Measurements from ENCODE around the gene LTBR.

LTBR gene

DNA sequence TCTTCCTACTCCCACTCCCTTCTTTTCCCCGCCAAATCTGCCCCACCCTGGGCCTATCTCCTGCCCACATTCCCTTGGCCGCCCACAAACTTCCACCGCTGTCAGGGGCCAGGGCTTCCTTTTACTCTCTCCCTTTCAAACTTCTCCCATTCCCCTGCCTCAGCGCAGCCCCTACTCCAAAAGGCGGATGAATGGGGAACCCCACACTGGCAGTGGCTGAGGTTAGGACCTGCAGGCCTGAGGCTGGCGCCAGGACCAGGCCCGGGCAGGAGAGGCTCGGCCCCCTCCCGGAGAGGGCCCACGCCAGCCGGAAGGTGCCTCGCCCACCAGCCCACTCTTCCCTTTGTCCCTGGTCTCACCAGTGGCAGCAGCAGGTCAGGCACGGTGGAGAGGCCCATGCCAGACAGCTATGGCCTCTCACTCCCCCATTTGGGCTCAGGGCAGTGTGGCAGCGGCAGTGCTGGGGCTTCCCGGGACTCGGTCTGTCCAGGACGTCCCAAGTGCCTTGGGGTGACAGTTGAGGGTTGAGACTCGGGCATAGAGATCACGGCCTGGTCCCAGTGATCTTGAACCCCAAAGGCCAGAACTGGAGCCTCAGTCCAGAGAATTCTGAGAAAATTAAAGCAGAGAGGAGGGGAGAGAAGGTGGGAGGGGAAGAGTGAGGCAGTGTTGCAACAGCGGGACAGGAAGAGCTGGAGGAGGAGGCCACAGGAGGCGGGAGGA lies 42.4 kb upstream of the LTBR start, which contains the start of gene TNFRSF1A (continued):
- TF ChIP-seq, protein P1, sequence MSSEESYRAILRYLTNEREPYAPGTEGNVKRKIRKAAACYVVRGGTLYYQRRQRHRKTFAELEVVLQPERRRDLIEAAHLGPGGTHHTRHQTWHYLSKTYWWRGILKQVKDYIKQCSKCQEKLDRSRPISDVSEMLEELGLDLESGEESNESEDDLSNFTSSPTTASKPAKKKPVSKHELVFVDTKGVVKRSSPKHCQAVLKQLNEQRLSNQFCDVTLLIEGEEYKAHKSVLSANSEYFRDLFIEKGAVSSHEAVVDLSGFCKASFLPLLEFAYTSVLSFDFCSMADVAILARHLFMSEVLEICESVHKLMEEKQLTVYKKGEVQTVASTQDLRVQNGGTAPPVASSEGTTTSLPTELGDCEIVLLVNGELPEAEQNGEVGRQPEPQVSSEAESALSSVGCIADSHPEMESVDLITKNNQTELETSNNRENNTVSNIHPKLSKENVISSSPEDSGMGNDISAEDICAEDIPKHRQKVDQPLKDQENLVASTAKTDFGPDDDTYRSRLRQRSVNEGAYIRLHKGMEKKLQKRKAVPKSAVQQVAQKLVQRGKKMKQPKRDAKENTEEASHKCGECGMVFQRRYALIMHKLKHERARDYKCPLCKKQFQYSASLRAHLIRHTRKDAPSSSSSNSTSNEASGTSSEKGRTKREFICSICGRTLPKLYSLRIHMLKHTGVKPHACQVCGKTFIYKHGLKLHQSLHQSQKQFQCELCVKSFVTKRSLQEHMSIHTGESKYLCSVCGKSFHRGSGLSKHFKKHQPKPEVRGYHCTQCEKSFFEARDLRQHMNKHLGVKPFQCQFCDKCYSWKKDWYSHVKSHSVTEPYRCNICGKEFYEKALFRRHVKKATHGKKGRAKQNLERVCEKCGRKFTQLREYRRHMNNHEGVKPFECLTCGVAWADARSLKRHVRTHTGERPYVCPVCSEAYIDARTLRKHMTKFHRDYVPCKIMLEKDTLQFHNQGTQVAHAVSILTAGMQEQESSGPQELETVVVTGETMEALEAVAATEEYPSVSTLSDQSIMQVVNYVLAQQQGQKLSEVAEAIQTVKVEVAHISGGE (tag by site-specific recombination; conservative IDR thresholded peaks at IDR 0.05; ENCODE audit: low read depth), result peak; percentile 65
- TF ChIP-seq YY1 (tag by site-specific recombination; IDR thresholded peaks at IDR 0.05), result peak; percentile 33; the same call in 1 of the 2 replicates
- TF ChIP-seq ZNF544 (tag by site-specific recombination; IDR thresholded peaks at IDR 0.05), result no peak
- no peak for TF ChIP-seq KLF10 (tag by site-specific recombination; IDR thresholded peaks at IDR 0.05)
- TF ChIP-seq GLI2 (tag by site-specific recombination; IDR thresholded peaks at IDR 0.05; ENCODE audit: borderline replicate concordance, low read depth), result no peak
- no peak for TF ChIP-seq ZNF140 (tag by site-specific recombination; IDR thresholded peaks at IDR 0.05)
- peak; percentile 72 for TF ChIP-seq ZNF501 (tag by site-specific recombination; IDR thresholded peaks at IDR 0.05)
- TF ChIP-seq, protein P2, sequence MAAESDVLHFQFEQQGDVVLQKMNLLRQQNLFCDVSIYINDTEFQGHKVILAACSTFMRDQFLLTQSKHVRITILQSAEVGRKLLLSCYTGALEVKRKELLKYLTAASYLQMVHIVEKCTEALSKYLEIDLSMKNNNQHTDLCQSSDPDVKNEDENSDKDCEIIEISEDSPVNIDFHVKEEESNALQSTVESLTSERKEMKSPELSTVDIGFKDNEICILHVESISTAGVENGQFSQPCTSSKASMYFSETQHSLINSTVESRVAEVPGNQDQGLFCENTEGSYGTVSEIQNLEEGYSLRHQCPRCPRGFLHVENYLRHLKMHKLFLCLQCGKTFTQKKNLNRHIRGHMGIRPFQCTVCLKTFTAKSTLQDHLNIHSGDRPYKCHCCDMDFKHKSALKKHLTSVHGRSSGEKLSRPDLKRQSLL (tag by site-specific recombination; IDR thresholded peaks at IDR 0.05), result no peak
- peak; percentile 57; the same call in 1 of the 2 replicates for TF ChIP-seq SP7 (tag by site-specific recombination; IDR thresholded peaks at IDR 0.05)
- TF ChIP-seq ZNF175 (tag by site-specific recombination; IDR thresholded peaks at IDR 0.05), result no peak
- no peak for TF ChIP-seq ZNF654 (tag by site-specific recombination; IDR thresholded peaks at IDR 0.05; ENCODE audit: low read depth)
- TF ChIP-seq, protein P3, sequence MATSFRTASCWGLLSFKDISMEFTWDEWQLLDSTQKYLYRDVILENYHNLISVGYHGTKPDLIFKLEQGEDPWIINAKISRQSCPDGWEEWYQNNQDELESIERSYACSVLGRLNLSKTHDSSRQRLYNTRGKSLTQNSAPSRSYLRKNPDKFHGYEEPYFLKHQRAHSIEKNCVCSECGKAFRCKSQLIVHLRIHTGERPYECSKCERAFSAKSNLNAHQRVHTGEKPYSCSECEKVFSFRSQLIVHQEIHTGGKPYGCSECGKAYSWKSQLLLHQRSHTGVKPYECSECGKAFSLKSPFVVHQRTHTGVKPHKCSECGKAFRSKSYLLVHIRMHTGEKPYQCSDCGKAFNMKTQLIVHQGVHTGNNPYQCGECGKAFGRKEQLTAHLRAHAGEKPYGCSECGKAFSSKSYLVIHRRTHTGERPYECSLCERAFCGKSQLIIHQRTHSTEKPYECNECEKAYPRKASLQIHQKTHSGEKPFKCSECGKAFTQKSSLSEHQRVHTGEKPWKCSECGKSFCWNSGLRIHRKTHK (tag by site-specific recombination; IDR thresholded peaks at IDR 0.05), result no peak
- TF ChIP-seq ZBTB20 (tag by site-specific recombination; IDR thresholded peaks at IDR 0.05), result peak; percentile 93
- TF ChIP-seq, protein P4, sequence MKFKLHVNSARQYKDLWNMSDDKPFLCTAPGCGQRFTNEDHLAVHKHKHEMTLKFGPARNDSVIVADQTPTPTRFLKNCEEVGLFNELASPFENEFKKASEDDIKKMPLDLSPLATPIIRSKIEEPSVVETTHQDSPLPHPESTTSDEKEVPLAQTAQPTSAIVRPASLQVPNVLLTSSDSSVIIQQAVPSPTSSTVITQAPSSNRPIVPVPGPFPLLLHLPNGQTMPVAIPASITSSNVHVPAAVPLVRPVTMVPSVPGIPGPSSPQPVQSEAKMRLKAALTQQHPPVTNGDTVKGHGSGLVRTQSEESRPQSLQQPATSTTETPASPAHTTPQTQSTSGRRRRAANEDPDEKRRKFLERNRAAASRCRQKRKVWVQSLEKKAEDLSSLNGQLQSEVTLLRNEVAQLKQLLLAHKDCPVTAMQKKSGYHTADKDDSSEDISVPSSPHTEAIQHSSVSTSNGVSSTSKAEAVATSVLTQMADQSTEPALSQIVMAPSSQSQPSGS (tag by site-specific recombination; IDR thresholded peaks at IDR 0.05; ENCODE audit: low read depth), result no peak
- TF ChIP-seq ZNF585B (tag by site-specific recombination; IDR thresholded peaks at IDR 0.05), result no peak
- TF ChIP-seq, protein P5, sequence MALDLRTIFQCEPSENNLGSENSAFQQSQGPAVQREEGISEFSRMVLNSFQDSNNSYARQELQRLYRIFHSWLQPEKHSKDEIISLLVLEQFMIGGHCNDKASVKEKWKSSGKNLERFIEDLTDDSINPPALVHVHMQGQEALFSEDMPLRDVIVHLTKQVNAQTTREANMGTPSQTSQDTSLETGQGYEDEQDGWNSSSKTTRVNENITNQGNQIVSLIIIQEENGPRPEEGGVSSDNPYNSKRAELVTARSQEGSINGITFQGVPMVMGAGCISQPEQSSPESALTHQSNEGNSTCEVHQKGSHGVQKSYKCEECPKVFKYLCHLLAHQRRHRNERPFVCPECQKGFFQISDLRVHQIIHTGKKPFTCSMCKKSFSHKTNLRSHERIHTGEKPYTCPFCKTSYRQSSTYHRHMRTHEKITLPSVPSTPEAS (tag by site-specific recombination; IDR thresholded peaks at IDR 0.05), result no peak; the same call in none of the 2 replicates
- TF ChIP-seq ZFHX2 (tag by site-specific recombination; conservative IDR thresholded peaks at IDR 0.05), result peak; percentile 99
- TF ChIP-seq KLF8 (tag by site-specific recombination; IDR thresholded peaks at IDR 0.05), result peak; percentile 98
- TF ChIP-seq ZNF112 (tag by site-specific recombination; IDR thresholded peaks at IDR 0.05), result no peak
- TF ChIP-seq, protein P6, sequence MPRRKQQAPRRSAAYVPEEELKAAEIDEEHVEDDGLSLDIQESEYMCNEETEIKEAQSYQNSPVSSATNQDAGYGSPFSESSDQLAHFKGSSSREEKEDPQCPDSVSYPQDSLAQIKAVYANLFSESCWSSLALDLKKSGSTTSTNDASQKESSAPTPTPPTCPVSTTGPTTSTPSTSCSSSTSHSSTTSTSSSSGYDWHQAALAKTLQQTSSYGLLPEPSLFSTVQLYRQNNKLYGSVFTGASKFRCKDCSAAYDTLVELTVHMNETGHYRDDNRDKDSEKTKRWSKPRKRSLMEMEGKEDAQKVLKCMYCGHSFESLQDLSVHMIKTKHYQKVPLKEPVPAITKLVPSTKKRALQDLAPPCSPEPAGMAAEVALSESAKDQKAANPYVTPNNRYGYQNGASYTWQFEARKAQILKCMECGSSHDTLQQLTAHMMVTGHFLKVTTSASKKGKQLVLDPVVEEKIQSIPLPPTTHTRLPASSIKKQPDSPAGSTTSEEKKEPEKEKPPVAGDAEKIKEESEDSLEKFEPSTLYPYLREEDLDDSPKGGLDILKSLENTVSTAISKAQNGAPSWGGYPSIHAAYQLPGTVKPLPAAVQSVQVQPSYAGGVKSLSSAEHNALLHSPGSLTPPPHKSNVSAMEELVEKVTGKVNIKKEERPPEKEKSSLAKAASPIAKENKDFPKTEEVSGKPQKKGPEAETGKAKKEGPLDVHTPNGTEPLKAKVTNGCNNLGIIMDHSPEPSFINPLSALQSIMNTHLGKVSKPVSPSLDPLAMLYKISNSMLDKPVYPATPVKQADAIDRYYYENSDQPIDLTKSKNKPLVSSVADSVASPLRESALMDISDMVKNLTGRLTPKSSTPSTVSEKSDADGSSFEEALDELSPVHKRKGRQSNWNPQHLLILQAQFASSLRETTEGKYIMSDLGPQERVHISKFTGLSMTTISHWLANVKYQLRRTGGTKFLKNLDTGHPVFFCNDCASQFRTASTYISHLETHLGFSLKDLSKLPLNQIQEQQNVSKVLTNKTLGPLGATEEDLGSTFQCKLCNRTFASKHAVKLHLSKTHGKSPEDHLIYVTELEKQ (tag by site-specific recombination; IDR thresholded peaks at IDR 0.05; ENCODE audit: borderline replicate concordance), result no peak; the same call in 1 of the 2 replicates
- no peak for TF ChIP-seq ZNF624 (tag by site-specific recombination; IDR thresholded peaks at IDR 0.05)
- no peak for TF ChIP-seq ZNF16 (tag by site-specific recombination; IDR thresholded peaks at IDR 0.05; ENCODE audit: low read depth)
- TF ChIP-seq ZNF311 (tag by site-specific recombination; IDR thresholded peaks at IDR 0.05; ENCODE audit: borderline replicate concordance), result no peak
- no peak for TF ChIP-seq TRIM28 (IDR thresholded peaks at IDR 0.05; ENCODE audit: borderline replicate concordance, low read length)
- TF ChIP-seq ZNF404 (tag by site-specific recombination; IDR thresholded peaks at IDR 0.05), result no peak
- TF ChIP-seq KLF16 (tag by site-specific recombination; IDR thresholded peaks at IDR 0.05), result peak; percentile 72
- no peak for TF ChIP-seq ZNF354C (tag by site-specific recombination; IDR thresholded peaks at IDR 0.05; ENCODE audit: borderline replicate concordance, low read depth)
- TF ChIP-seq ZNF2 (tag by site-specific recombination; IDR thresholded peaks at IDR 0.05), result peak; percentile 57; the same call in 1 of the 2 replicates
